Measurements from ENCODE around the gene MST1. TPM values are rescaled to one million over a fixed set of nuclear protein-coding genes. Genes with fewer than 3 reads are reported as not detected.

MST1 gene
- total RNA-seq, 2 experiments from 2014 or later, result 9.6 to 11.8 TPM

GRCh38 chr3:49709852-49710251 lies 20.6 kb upstream of the MST1 start:
- Mint-ChIP-seq H3K27ac (no peak overlapping the region), H3K4me3 (no peak overlapping the region), H3K4me1 (ENCODE audit: low read depth) (peaks cover 8% of the 10 kb centered on the region), H3K9me3 (no peaks in the 10 kb centered on the region), H3K36me3 (ENCODE audit: low read depth) (no peaks in the 10 kb centered on the region), H3K27me3 (no peaks in the 10 kb centered on the region)
- ATAC-seq (no peak), DNase-seq (no peak)
- CTCF ChIA-PET, result no interaction called here
- intact Hi-C loops (cut with micrococcal nuclease), result no loop called here
- POLR2A ChIA-PET, result no interaction called here
- no peak for TF ChIP-seq CTCF (IDR thresholded peaks at IDR 0.05)

- Mint-ChIP-seq H3K4me1 (ENCODE audit: low read depth) (peaks cover 5% of the 10 kb centered on the region), H3K4me3 (no peak overlapping the region), H3K36me3 (ENCODE audit: low read depth) (peaks cover 1% of the 10 kb centered on the region), H3K27me3 (no peaks in the 10 kb centered on the region), H3K27ac (no peak overlapping the region), H3K9me3 (no peaks in the 10 kb centered on the region)
- ATAC-seq (no peak), DNase-seq (no peak)
- TF ChIP-seq CTCF (IDR thresholded peaks at IDR 0.05), result no peak
- ChIA-PET CTCF (interaction anchor here (1.2 kb wide), 1 partner anchor 12 kb away, joined by 3 read pairs; no protein-coding TSS in a partner anchor), POLR2A (interaction anchor here (1.0 kb wide), 1 partner anchor 7 kb away, joined by 3 read pairs; no protein-coding TSS in a partner anchor)
- intact Hi-C loops (cut with micrococcal nuclease), result no loop called here
Observed at GRCh38 chr3:49707113-49707480, 17.8 kb upstream of the MST1 start.

GRCh38 chr3:49706456-49707112 lies 17.3 kb upstream of the MST1 start:
- Mint-ChIP-seq H3K27ac (no peak overlapping the region), H3K36me3 (ENCODE audit: low read depth) (peaks cover 1% of the 10 kb centered on the region), H3K9me3 (no peaks in the 10 kb centered on the region), H3K27me3 (no peaks in the 10 kb centered on the region), H3K4me1 (ENCODE audit: low read depth) (peaks cover 2% of the 10 kb centered on the region), H3K4me3 (no peak overlapping the region)
- TF ChIP-seq CTCF (IDR thresholded peaks at IDR 0.05), result no peak
- intact Hi-C loops (cut with micrococcal nuclease), result no loop called here
- DNase-seq (no peak), ATAC-seq (no peak)
- CTCF ChIA-PET, result no interaction called here
- POLR2A ChIA-PET, result interaction anchor here (1.0 kb wide), 1 partner anchor 8 kb away, joined by 3 read pairs; no protein-coding TSS in a partner anchor

- H3K27me3 Mint-ChIP-seq, result no peaks in the 10 kb centered on the region
- CTCF ChIA-PET, result no interaction called here
- ATAC-seq (no peak), DNase-seq (no peak)
- H3K4me1 Mint-ChIP-seq (ENCODE audit: low read depth), result no peaks in the 10 kb centered on the region
- no peak overlapping the region for H3K27ac Mint-ChIP-seq
- intact Hi-C loops (cut with micrococcal nuclease), result no loop called here
- H3K4me3 Mint-ChIP-seq, result no peak overlapping the region
- peaks cover 1% of the 10 kb centered on the region for H3K36me3 Mint-ChIP-seq (ENCODE audit: low read depth)
- POLR2A ChIA-PET, result interaction anchor here (0.7 kb wide), 1 partner anchor 16 kb away, joined by 4 read pairs; no protein-coding TSS in a partner anchor
- H3K9me3 Mint-ChIP-seq, result no peaks in the 10 kb centered on the region
- no peak for TF ChIP-seq CTCF (IDR thresholded peaks at IDR 0.05)
Observed at GRCh38 chr3:49705390-49705960, 16.2 kb upstream of the MST1 start.

- Mint-ChIP-seq H3K9me3 (no peaks in the 10 kb centered on the region), H3K27ac (no peak overlapping the region), H3K4me3 (no peak overlapping the region), H3K4me1 (ENCODE audit: low read depth) (no peaks in the 10 kb centered on the region), H3K27me3 (no peaks in the 10 kb centered on the region), H3K36me3 (ENCODE audit: low read depth) (peaks cover 1% of the 10 kb centered on the region)
- DNase-seq (no peak), ATAC-seq (no peak)
- no peak for TF ChIP-seq CTCF (IDR thresholded peaks at IDR 0.05)
- POLR2A ChIA-PET, result interaction anchor here (5.6 kb wide), 1 partner anchor 17 kb away, joined by 40 read pairs; the partner anchor contains the start of genes AMIGO3 and GMPPB
- intact Hi-C loops (cut with micrococcal nuclease), result no loop called here
- CTCF ChIA-PET, result interaction anchor here (1.0 to 1.3 kb wide), 2 partner anchors 44 to 164 kb away, joined by 3 to 4 read pairs; no protein-coding TSS in a partner anchor
Observed at GRCh38 chr3:49704629-49705028, 15.4 kb upstream of the MST1 start.
